GM12865 (cell line): ENCODE data around the gene VGF.

Experiments used
- DNase-seq: peaks from one replicate; pipeline ENCODE4 v3.0.0; 2010; ENCODE audit warnings: low read depth
- H3K4me3 ChIP-seq: 2 replicates; pipeline ENCODE4 v1.5.1; 2011; ENCODE audit warnings: mild to moderate bottlenecking, low read depth, low read length, control low read depth
- TF ChIP-seq, protein P1 (sequence below): IDR thresholded peaks from 2 replicates; pipeline ENCODE4 v1.5.1; 2011; ENCODE audit warnings: low read length, control low read depth, low read depth, inconsistent platforms; ENCODE audit not compliant: insufficient read depth; ENCODE audit errors: missing control alignments

The VGF gene

DNA sequence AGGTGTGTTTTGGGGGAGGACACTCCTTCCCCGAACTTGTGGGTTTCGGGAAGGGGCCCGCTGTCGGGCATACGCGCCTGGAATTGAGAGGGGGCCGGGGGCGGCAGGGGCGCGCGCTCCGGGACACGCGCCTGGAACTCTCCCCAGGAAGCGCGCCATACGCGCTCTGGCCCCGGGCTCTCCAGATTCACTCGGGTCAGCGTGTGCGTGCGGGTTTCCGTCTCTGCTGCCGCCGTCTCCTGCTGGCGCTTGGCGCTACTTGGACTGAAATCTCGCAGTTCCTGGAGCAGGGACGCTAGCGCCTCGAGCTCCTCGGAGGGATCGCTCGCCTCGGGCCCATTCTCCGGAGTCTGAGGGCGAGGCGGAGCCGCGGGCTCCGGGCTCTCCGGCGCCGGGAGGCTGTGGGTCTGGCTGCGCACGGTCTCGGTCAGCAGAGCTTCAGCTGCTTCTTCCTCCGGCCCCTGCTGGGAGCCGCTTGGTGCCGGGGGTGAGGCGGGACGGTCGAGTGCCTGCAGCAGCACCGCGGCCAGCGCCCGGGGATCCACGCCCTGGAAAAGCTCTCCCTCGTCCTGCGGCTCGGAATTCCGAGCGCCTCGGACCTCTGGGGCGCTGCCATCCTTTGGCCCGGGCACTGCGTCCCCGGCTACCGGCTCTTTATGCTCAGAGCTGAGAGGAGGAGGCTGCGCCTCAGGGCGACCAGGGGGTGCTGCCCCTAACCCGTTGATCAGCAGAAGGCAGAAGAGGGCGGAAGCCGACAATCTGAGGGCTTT is 1.1 kb downstream of the VGF start:
- TF ChIP-seq, protein P1, sequence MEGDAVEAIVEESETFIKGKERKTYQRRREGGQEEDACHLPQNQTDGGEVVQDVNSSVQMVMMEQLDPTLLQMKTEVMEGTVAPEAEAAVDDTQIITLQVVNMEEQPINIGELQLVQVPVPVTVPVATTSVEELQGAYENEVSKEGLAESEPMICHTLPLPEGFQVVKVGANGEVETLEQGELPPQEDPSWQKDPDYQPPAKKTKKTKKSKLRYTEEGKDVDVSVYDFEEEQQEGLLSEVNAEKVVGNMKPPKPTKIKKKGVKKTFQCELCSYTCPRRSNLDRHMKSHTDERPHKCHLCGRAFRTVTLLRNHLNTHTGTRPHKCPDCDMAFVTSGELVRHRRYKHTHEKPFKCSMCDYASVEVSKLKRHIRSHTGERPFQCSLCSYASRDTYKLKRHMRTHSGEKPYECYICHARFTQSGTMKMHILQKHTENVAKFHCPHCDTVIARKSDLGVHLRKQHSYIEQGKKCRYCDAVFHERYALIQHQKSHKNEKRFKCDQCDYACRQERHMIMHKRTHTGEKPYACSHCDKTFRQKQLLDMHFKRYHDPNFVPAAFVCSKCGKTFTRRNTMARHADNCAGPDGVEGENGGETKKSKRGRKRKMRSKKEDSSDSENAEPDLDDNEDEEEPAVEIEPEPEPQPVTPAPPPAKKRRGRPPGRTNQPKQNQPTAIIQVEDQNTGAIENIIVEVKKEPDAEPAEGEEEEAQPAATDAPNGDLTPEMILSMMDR: no peak
- H3K4me3 ChIP-seq: peak overlapping the region; percentile 47
- no peak for DNase-seq

DNA sequence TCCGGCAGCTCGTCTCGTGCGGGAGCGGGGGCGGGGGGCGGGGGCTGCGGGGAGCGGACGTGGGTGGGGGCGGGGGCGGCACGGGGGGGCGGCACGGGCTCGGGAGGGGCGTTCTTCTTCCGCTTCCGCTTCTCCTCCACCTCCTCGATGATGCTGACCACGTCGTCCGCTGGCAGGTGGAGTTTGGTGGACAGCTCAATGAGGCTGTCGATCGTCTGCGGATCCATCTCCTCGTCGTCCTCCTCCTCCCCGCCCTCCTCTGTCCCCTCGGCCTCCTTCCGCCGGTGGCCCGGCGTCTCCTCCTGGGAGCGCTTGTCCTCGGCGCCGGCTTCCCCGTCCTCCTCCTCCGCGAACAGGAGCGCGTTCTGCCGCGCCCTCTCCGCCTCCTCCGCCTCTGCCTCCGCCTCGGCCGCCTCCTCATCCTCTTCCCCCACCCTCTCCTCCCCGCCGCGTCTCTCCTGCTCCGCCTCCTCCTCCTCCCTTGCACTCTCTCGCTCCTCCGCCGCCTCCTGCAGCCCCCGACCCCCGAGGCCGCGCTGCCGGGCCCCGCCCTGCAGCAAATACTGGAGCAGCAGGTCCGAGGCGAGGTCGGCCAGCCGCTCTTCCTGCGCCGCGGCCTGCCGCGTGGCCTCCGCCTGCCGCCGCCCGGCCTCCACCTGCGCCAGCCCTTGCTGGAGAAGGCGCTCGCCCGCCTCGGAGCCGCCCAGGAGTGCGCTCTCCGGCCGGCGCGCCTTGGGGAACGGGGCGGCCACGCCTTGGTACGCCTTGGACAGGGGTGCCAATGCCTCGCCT is 1.9 kb downstream of the VGF start:
- DNase-seq: peak; percentile 68
- H3K4me3 ChIP-seq: peak overlapping the region; percentile 47
- TF ChIP-seq, protein P1: no peak

DNA sequence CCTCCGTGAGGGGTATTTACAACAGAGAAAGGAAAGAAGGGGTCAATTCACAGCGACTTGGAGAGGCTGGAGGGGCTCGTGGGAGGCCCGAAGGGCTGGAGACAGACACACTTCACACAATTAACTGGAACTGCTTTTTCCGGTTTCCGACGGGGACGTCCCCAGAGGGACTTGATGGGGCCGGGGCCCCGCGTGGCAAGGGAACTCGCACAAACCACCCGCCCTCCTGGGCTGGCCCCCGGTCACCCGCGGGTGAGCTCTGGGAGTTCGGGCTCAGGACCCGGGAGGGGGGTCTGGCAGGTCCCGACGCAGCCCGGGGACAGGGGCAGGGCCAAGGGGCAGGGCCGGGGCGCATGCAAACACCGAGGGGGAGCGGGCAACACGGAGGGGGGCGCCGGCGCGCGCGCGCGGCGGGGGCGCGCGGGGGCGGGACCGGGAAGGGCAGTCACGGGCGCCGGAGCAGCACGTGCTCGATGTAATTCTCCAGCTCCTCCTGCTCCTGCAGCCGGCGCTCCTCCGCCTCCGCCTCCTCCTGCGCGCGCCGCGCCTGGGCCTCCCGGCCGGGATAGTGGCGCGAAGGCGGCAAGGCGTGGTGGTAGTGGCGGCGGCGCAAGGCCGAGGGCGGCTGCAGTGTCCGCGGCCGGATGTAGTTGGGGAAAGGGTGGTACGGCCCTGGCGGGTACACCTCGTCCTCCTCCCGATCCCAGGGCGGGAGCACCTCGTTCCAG is 2.7 kb downstream of the VGF start:
- peak overlapping the region; percentile 47 for H3K4me3 ChIP-seq
- TF ChIP-seq, protein P1: no peak
- peak; percentile 79 for DNase-seq

DNA sequence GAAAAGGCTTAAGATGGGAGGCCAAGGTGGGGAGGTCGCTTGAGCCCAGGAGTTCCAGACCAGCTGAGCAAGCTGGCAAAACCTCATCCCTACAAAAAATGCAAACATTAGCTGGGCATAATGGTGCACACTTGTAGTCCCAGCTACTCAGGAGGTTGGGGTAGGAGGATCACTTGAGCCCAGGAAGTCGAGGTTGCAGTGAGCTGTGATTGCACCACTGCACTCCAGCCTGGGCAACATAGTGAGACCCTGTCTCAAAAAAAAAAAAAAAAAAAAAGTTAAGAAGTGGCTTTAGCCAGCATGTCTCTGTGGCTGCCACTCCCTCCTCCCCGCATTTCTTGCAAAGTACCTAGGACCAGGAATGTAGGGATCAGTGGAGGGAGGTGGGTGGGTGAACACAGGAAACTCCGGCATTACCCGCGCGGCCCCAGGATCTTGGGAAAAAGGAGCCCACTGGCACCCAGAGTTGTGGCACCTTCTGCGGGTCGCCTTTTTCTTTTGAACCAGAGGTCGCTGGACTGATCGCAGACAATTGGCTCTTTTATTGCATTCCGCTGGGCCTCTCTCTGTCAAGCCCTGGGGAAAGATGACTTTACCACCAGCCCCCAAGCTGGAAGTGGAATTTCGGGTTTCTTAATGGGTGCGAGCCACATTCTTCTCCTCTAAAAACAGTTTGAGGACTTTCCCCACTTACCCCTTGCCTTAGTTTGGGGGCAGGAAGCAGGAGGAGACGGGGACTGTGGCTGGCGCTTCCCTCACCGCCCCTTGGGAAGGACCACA is 3.5 kb downstream of the VGF start:
- DNase-seq: no peak
- TF ChIP-seq, protein P1: no peak
- peak overlapping the region; percentile 47 for H3K4me3 ChIP-seq

DNA sequence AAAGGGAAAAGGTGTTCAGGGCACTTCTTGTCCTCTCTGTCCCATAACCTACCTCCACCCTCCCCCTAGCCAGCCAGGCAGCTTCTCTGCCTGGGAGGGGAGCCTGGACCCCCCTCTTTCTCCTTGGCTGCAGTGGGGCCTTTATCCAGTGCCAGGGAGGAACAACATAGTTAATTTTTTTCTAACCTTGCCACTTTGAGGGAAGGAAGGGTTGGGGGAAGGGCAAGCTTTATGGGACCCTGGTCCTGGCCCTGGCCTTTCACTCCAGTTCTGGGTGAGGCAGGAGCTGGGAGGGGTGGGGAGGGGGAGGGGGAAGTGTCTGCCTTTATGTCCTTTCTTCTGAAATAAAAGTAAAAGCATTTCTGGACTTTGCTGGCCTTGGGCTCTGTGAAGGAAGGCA is 4.5 kb downstream of the VGF start:
- TF ChIP-seq, protein P1: no peak
- H3K4me3 ChIP-seq: no peak overlapping the region
- DNase-seq: no peak

DNA sequence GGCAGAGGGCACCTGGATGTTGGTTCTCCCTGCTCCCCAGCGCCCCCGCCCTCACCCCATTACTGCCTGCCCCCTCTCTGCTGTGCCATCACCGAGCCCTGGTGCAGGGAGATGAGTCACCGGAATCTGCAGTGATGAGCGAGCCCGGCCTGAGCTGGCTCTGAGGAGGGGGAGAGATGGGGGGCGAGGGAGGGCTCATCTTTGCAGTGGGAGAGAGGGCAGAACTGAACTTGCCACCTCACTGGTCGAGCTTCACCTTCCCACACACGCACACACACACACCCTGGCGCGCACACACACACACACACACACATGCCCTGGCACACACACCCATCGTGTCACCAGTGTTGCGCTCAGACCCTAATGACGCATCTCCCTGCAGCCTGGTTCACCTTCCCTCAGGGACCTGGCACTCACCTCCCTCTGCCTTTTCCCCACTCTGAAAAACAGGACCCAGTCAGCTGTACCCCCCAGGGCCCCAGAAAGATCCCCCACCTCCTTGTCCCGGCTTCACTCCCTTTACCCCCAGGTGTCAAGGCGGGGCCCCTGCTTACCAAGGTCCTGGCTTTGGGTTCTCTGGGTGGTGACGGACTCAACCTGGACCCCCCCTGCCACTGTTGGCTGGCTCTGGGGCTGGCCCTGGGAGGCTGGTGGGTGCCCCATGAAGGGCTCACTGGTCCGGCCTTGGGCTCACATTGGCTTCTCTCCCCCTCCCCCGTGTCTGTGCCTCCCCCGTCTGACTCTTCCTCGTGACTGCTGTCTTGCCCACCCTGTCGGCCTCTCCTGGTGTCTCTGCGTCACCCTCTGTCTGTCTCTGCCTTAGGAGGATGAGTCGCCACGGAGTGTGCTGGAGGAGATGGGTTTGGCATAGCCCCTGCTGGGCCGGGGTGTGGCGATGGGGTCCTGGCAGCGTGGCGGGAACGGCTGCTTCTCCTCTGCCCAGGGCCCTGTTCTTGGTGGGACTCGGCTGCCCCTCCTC is 5.4 kb downstream of the VGF start:
- TF ChIP-seq, protein P1: no peak
- no peak overlapping the region for H3K4me3 ChIP-seq
- no peak for DNase-seq
